GM12878 (cell line): Measurements from ENCODE around the gene COL23A1. TPM values are rescaled to one million over a fixed set of nuclear protein-coding genes. Genes with fewer than 3 reads are reported as not detected.

Experiments
- ATAC-seq: fragments of 200-7000 bp; cut with Tn5 transposase; 3 replicates; pipeline ENCODE4 v1.9.1; 2020; ENCODE audit warnings: mild to moderate bottlenecking, moderate library complexity
- BruUV-seq: library from RNA; stranded (reverse); fragments of 400-500 nt; replicated peaks from 2 replicates; lab custom pipeline; 2021; lab: Mats Ljungman, UMichigan
- CTCF ChIA-PET: fragments of 300-600 bp; sonication (Branson Sonifier 250); formaldehyde crosslinking; extraction: SDS; loops from one replicate; lab custom pipeline; 2021; ENCODE audit warnings: inconsistent platforms; lab: Yijun Ruan, JAX
- POLR2A ChIA-PET: fragments of 350-600 bp; formaldehyde crosslinking; extraction: SDS; loops from one replicate; lab custom pipeline; 2021; ENCODE audit warnings: inconsistent platforms; lab: Charles Lee
- RAD21 ChIA-PET: fragments of 300-600 bp; sonication (Branson Sonifier 250); formaldehyde crosslinking; loops from one replicate; lab custom pipeline; 2023; ENCODE audit warnings: antibody characterized with exemption; ENCODE audit not compliant: unreplicated experiment; lab: Charles Lee
- SMC1A ChIA-PET: fragments of 300-600 bp; sonication (Branson Sonifier 250); formaldehyde crosslinking; loops from one replicate; lab custom pipeline; 2023; ENCODE audit not compliant: unreplicated experiment, uncharacterized antibody; lab: Charles Lee
- DNase-seq: peaks from one replicate; pipeline ENCODE4 v3.0.0-alpha.2; 2011; ENCODE audit warnings: low read depth, low spot score
- FAIRE-seq: peaks from 3 replicates; lab custom pipeline; 2011; peaks lifted over from hg19 to GRCh38; lab: Jason Lieb, UNC
- H2AFZ ChIP-seq: 2 replicates; pipeline ENCODE4 v1.6.0; 2011; ENCODE audit warnings: low read depth, low read length, control low read depth; ENCODE audit not compliant: control insufficient read depth
- H3K27ac ChIP-seq: 2 replicates; pipeline ENCODE4 v1.5.1; 2011; ENCODE audit warnings: control low read depth; ENCODE audit not compliant: control insufficient read depth, insufficient read depth
- H3K27me3 ChIP-seq, 2 experiments: replicated peaks in 1 of 2; 2 replicates each; pipeline versions ENCODE4 v1.6.0 to v1.6.1; 2011; ENCODE audit warnings: low read length in 1 of 2; ENCODE audit not compliant: control insufficient read depth in 2 of 2, insufficient read depth in 2 of 2
- H3K36me3 ChIP-seq, 2 experiments: 2 replicates each; pipeline ENCODE4 v1.5.1; 2011; ENCODE audit warnings: low read length in 1 of 2; ENCODE audit not compliant: control insufficient read depth in 2 of 2, insufficient read depth in 2 of 2
- H3K4me1 ChIP-seq: 2 replicates; pipeline ENCODE4 v1.6.1; 2011; ENCODE audit warnings: mild to moderate bottlenecking, low read length, moderate library complexity, mixed read lengths; ENCODE audit not compliant: control insufficient read depth, insufficient read depth
- H3K4me2 ChIP-seq: 2 replicates; pipeline ENCODE4 v1.6.0; 2011; ENCODE audit warnings: control low read depth; ENCODE audit not compliant: control insufficient read depth, insufficient read depth
- H3K4me3 ChIP-seq: fragments of 200-600 bp; sonication (generic); 2 replicates; pipeline ENCODE4 v1.5.1; 2016
- H3K79me2 ChIP-seq: 2 replicates; pipeline ENCODE4 v1.6.0; 2011; ENCODE audit warnings: low read length; ENCODE audit not compliant: control insufficient read depth, insufficient read depth
- H3K9ac ChIP-seq: 2 replicates; pipeline ENCODE4 v1.8.0; 2011; ENCODE audit warnings: low read length, control low read depth, mixed read lengths; ENCODE audit not compliant: control insufficient read depth, insufficient read depth
- H3K9me3 ChIP-seq: replicated peaks from 3 replicates; pipeline ENCODE4 v1.5.1; 2011; ENCODE audit warnings: mild to moderate bottlenecking, low read length; ENCODE audit not compliant: control insufficient read depth, insufficient read depth
- H4K20me1 ChIP-seq: 2 replicates; pipeline ENCODE4 v1.6.0; 2011; ENCODE audit not compliant: control insufficient read depth, insufficient read depth
- ATF3 ChIP-seq: IDR thresholded peaks from 2 replicates; pipeline ENCODE4 v1.6.1; 2011; ENCODE audit warnings: low read depth, mild to moderate bottlenecking, low read length, moderate library complexity, borderline replicate concordance; ENCODE audit errors: extremely low read depth
- CEBPZ ChIP-seq: fragments of 150-350 bp; IDR thresholded peaks from 2 replicates; pipeline ENCODE4 v1.6.1; 2016; ENCODE audit warnings: low read depth, low read length
- CHD1 ChIP-seq: IDR thresholded peaks from 2 replicates; pipeline ENCODE4 v1.6.1; 2012; ENCODE audit warnings: low read depth, low read length, improper control_type of control experiment
- DPF2 ChIP-seq: fragments of 450-650 bp; IDR thresholded peaks from 2 replicates; pipeline ENCODE4 v1.6.1; 2017; ENCODE audit warnings: mild to moderate bottlenecking
- EP300 ChIP-seq, 2 experiments: fragments of 150-350 bp in 1 of 2; IDR thresholded peaks; 2 replicates each; pipeline ENCODE4 v1.6.1; 2011 to 2012; ENCODE audit warnings: low read depth in 2 of 2, low read length in 2 of 2, borderline replicate concordance in 1 of 2, improper control_type of control experiment in 1 of 2, inconsistent platforms in 1 of 2; ENCODE audit not compliant: control insufficient read depth in 1 of 2
- HSF1 ChIP-seq: fragments of 150-350 bp; IDR thresholded peaks from 2 replicates; pipeline ENCODE4 v1.6.1; 2014; ENCODE audit warnings: mild to moderate bottlenecking, low read depth, low read length
- MAX ChIP-seq: IDR thresholded peaks from 2 replicates; pipeline ENCODE4 v1.6.1; 2012; ENCODE audit warnings: low read depth, low read length, improper control_type of control experiment
- MTA3 ChIP-seq: IDR thresholded peaks from 2 replicates; pipeline ENCODE4 v1.6.1; 2012; ENCODE audit warnings: low read length, inconsistent platforms, borderline replicate concordance
- NFIC ChIP-seq: IDR thresholded peaks from 2 replicates; pipeline ENCODE4 v1.6.1; 2012; ENCODE audit warnings: low read depth, mild to moderate bottlenecking, inconsistent platforms, low read length, moderate library complexity
- NR2C1 ChIP-seq: fragments of 450-650 bp; IDR thresholded peaks from 2 replicates; pipeline ENCODE4 v1.6.1; 2017; ENCODE audit warnings: antibody characterized with exemption, mild to moderate bottlenecking, moderate library complexity
- PBX3 ChIP-seq: IDR thresholded peaks from 2 replicates; pipeline ENCODE4 v1.6.1; 2011; ENCODE audit warnings: mild to moderate bottlenecking, low read depth, low read length, moderate library complexity; ENCODE audit not compliant: insufficient replicate concordance
- SMARCA5 ChIP-seq: fragments of 450-650 bp; IDR thresholded peaks from 2 replicates; pipeline ENCODE4 v1.6.1; 2017; ENCODE audit warnings: mild to moderate bottlenecking
- SREBF2 ChIP-seq: IDR thresholded peaks from 2 replicates; pipeline ENCODE4 v1.6.1; 2012; ENCODE audit warnings: mild to moderate bottlenecking, low read length
- STAT1 ChIP-seq: fragments of 450-650 bp; conservative IDR thresholded peaks from 2 replicates; pipeline ENCODE4 v1.6.1; 2014; ENCODE audit warnings: antibody characterized with exemption, mild to moderate bottlenecking
- TBL1XR1 ChIP-seq: IDR thresholded peaks from 2 replicates; pipeline ENCODE4 v1.6.1; 2012; ENCODE audit warnings: low read depth, low read length, improper control_type of control experiment
- TCF3 ChIP-seq: IDR thresholded peaks from 2 replicates; pipeline ENCODE4 v1.6.1; 2012; ENCODE audit warnings: low read depth, mild to moderate bottlenecking, low read length, borderline replicate concordance; ENCODE audit not compliant: insufficient read depth
- ZNF207 ChIP-seq: fragments of 450-650 bp; IDR thresholded peaks from 2 replicates; pipeline ENCODE4 v1.6.1; 2014; ENCODE audit warnings: antibody characterized with exemption, mild to moderate bottlenecking, borderline replicate concordance
- WGBS: methylation state at CpG from one replicate; pipeline ENCODE4 v1.1.6; 2016; ENCODE audit warnings: low lambda C conversion rate; ENCODE audit not compliant: insufficient replicate concordance, insufficient coverage; ENCODE audit errors: missing lambda C conversion rate; 5-methylcytosine and 5-hydroxymethylcytosine counted together
- in situ Hi-C: fragments of 300-500 bp; cut with MboI; formaldehyde crosslinking; loops from 9 replicates; pipeline ENCODE4 v1.14.3; 2018; ENCODE audit warnings: mixed read lengths
- intact Hi-C: fragments of 100-400 bp; cut with micrococcal nuclease; formaldehyde crosslinking; loops from one replicate; pipeline ENCODE4 v1.14.2; 2022; ENCODE audit not compliant: unreplicated experiment
- polyA plus RNA-seq, 11 experiments: library from polyadenylated mRNA; depleted of rRNA in 4 of 11; unstranded in 6 of 11; stranded (reverse) in 5 of 11; fragments of >200 nt; fragmentation: Nextera tagmentation in 4 of 11; fragmentation: Illumina TruSeq in 1 of 11; extraction: Ambion mirVana in 4 of 11; extraction: Trizol in 1 of 11; gene quantifications; 1 replicate in 1 of 11; 2 replicates in 10 of 11; pipeline versions ENCODE4 v1.2.1 to v1.2.3, GENCODE V29; 2011 to 2016; ENCODE audit warnings: inconsistent platforms in 2 of 11, missing spikeins in 2 of 11, low read depth in 1 of 11
- total RNA-seq, 4 experiments: library from RNA; depleted of rRNA in 3 of 4; stranded (reverse); fragments of >200 nt in 3 of 4; fragmentation: Illumina TruSeq in 1 of 4; extraction: Trizol in 1 of 4; gene quantifications; 2 replicates each; pipeline versions ENCODE4 v1.2.1 to v1.2.3, GENCODE V29; 2013 to 2021

COL23A1 gene
- total and polyA plus RNA-seq, 10 of the 15 experiments (the other 5 are each of a cell fraction or from before 2014, with no cell fraction given) = 0.03 to 0.83 (median 0.09) TPM; not detected in 5

GRCh38 chr5:178309271-178310013 is 280.8 kb downstream of the COL23A1 start:
- ATAC-seq (no peak), DNase-seq (no peak), FAIRE-seq (no peak)
- TF ChIP-seq MTA3 (no peak), EP300 (IDR thresholded peaks at IDR 0.05; ENCODE audit: borderline replicate concordance in 1 of 2, control insufficient read depth in 1 of 2, low read depth in 2 of 2, low read length in 2 of 2) (no peak), ATF3 (no peak), CEBPZ (no peak), STAT1 (no peak), CHD1 (no peak), MAX (no peak), HSF1 (no peak), TCF3 (no peak), ZNF207 (no peak), DPF2 (no peak), PBX3 (no peak), NFIC (no peak), SREBF2 (no peak), TBL1XR1 (no peak), SMARCA5 (no peak), NR2C1 (no peak)
- Histone ChIP-seq H3K4me2 (no peak overlapping the region), H3K27ac (no peak overlapping the region), H3K4me1 (no peaks in the 10 kb centered on the region), H4K20me1 (no peaks in the 10 kb centered on the region), H2AFZ (no peak overlapping the region), H3K9me3 (no peaks in the 10 kb centered on the region), H3K27me3 (no peaks in the 10 kb centered on the region; a peak in 2 of 4 replicates), H3K79me2 (no peaks in the 10 kb centered on the region), H3K9ac (no peak overlapping the region), H3K4me3 (no peak overlapping the region), H3K36me3 (no peaks in the 10 kb centered on the region)
- CTCF ChIA-PET = no interaction called here
- intact Hi-C loops (no loop called here), in situ Hi-C loops (no loop called here)
- SMC1A ChIA-PET = no interaction called here
- WGBS = 30% methylated on average over 15 of the region's 18 CpGs
- POLR2A ChIA-PET = no interaction called here
- RAD21 ChIA-PET = no interaction called here
- no TSS peak for BruUV-seq
